ENCODE results near the gene CYP19A1.

CYP19A1 gene

DNA sequence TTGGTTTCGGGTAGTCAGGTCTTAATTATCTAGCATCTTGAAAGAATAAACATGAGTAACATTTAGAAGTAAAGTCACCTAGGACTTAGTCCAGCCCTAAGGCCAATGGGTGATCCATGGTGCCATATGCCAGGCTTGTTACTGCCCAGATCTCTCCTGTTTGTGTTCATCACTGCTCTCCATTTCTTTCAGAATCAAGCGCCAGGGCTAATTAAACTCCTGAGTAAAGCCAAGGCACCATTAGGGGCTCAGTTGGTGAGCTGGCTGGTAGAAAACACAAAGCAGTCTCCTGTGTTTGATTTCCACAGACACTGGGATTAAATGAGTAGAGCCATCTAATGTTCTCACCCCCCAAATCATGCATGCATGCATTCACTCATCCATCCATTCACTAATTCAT lies 11.3 kb downstream of the CYP19A1 start:
- no peaks in the 10 kb centered on the region for H3K9me3 ChIP-seq (ENCODE audit: control insufficient read depth, insufficient read depth, low read length)
- H4K20me1 ChIP-seq (ENCODE audit: control insufficient read depth, insufficient read depth, low read depth, low read length) = no peaks in the 10 kb centered on the region
- H3K4me1 ChIP-seq (ENCODE audit: control insufficient read depth, low read length) = no peaks in the 10 kb centered on the region
- H3K36me3 ChIP-seq (ENCODE audit: control insufficient read depth, low read length) = no peaks in the 10 kb centered on the region
- H3K27me3 ChIP-seq (ENCODE audit: control insufficient read depth, low read length) = 0 out of 2 replicates have a peak, but pooled peaks cover 2% of the 10 kb centered on the region
- TF ChIP-seq EZH2phosphoT487 (IDR thresholded peaks at IDR 0.05; ENCODE audit: borderline replicate concordance, low read length) (no peak), CTCF (IDR thresholded peaks at IDR 0.05; ENCODE audit: low read depth, low read length, poor library complexity, severe bottlenecking) (no peak)
- no peaks in the 10 kb centered on the region for H3K79me2 ChIP-seq (ENCODE audit: control insufficient read depth, low read length)
- no peaks in the 10 kb centered on the region for H3K9me2 ChIP-seq (replicated peaks; ENCODE audit: control insufficient read depth, low read length)
- no peaks in the 10 kb centered on the region for H3F3A ChIP-seq (ENCODE audit: control insufficient read depth, insufficient read depth)
- no peak overlapping the region for H3K27ac ChIP-seq (ENCODE audit: low read depth, low read length)
- H3K4me3 ChIP-seq (ENCODE audit: low read length) = no peak overlapping the region
- no peak overlapping the region for H3K4me2 ChIP-seq (ENCODE audit: low read length)

DNA sequence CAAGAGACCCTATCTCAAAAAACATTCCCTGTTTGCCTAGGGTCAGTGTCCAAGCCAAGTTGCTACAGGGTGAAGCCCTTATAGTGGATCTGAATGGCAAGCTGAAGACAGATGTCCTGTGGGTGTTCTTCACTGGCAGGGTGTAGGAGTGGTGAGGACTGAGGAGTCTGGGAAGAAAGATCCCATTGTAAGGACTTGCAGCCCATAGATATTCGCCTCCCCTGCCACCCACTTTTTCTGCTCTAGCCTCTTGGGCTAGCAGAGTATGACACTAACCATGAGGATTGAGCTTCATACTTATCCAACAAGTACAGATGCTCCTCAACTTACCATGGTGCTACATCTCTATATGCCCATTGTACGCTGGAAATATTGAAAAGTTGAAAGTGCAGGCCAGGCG lies 13.2 kb downstream of the CYP19A1 start:
- Histone ChIP-seq H3K4me3 (ENCODE audit: low read length) (no peak overlapping the region), H3K4me1 (ENCODE audit: control insufficient read depth, low read length) (no peaks in the 10 kb centered on the region), H3K4me2 (ENCODE audit: low read length) (no peak overlapping the region), H3K79me2 (ENCODE audit: control insufficient read depth, low read length) (no peaks in the 10 kb centered on the region), H3K9me2 (replicated peaks; ENCODE audit: control insufficient read depth, low read length) (no peaks in the 10 kb centered on the region), H3K36me3 (ENCODE audit: control insufficient read depth, low read length) (no peaks in the 10 kb centered on the region), H3K9me3 (ENCODE audit: control insufficient read depth, insufficient read depth, low read length) (no peaks in the 10 kb centered on the region), H4K20me1 (ENCODE audit: control insufficient read depth, insufficient read depth, low read depth, low read length) (no peaks in the 10 kb centered on the region), H3K27ac (ENCODE audit: low read depth, low read length) (no peak overlapping the region), H3K27me3 (ENCODE audit: control insufficient read depth, low read length) (0 out of 2 replicates have a peak, but pooled peaks cover 2% of the 10 kb centered on the region), H3F3A (ENCODE audit: control insufficient read depth, insufficient read depth) (no peaks in the 10 kb centered on the region)
- TF ChIP-seq EZH2phosphoT487 (IDR thresholded peaks at IDR 0.05; ENCODE audit: borderline replicate concordance, low read length) = no peak
- no peak for TF ChIP-seq CTCF (IDR thresholded peaks at IDR 0.05; ENCODE audit: low read depth, low read length, poor library complexity, severe bottlenecking)

DNA sequence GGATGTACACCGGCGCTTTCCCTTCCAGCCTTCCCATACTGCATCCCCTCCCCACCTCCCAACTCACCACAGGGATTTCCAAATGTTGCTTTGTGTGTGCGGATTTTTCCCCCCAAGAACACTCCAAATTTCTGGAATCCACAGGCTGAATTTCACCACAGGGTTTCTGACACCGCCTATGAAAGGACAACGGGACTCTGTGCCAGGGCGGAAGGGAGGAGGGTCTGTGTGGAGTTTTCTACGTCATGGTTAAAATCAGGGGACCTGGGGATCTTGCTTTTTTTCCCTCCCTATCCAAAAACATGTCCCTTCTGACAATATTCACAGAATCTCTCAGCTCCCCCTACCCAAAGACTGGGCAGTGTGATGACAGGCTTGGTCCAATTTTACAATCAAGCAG lies 14.6 kb downstream of the CYP19A1 start:
- no peaks in the 10 kb centered on the region for H3K79me2 ChIP-seq (ENCODE audit: control insufficient read depth, low read length)
- H3K9me2 ChIP-seq (replicated peaks; ENCODE audit: control insufficient read depth, low read length) = no peaks in the 10 kb centered on the region
- H3K4me1 ChIP-seq (ENCODE audit: control insufficient read depth, low read length) = no peaks in the 10 kb centered on the region
- no peak overlapping the region for H3K27ac ChIP-seq (ENCODE audit: low read depth, low read length)
- TF ChIP-seq EZH2phosphoT487 (IDR thresholded peaks at IDR 0.05; ENCODE audit: borderline replicate concordance, low read length) = no peak
- no peaks in the 10 kb centered on the region for H3F3A ChIP-seq (ENCODE audit: control insufficient read depth, insufficient read depth)
- H3K9me3 ChIP-seq (ENCODE audit: control insufficient read depth, insufficient read depth, low read length) = no peaks in the 10 kb centered on the region
- H4K20me1 ChIP-seq (ENCODE audit: control insufficient read depth, insufficient read depth, low read depth, low read length) = no peaks in the 10 kb centered on the region
- H3K27me3 ChIP-seq (ENCODE audit: control insufficient read depth, low read length) = no peaks in the 10 kb centered on the region
- H3K4me3 ChIP-seq (ENCODE audit: low read length) = no peak overlapping the region
- no peak overlapping the region for H3K4me2 ChIP-seq (ENCODE audit: low read length)
- H3K36me3 ChIP-seq (ENCODE audit: control insufficient read depth, low read length) = no peaks in the 10 kb centered on the region

DNA sequence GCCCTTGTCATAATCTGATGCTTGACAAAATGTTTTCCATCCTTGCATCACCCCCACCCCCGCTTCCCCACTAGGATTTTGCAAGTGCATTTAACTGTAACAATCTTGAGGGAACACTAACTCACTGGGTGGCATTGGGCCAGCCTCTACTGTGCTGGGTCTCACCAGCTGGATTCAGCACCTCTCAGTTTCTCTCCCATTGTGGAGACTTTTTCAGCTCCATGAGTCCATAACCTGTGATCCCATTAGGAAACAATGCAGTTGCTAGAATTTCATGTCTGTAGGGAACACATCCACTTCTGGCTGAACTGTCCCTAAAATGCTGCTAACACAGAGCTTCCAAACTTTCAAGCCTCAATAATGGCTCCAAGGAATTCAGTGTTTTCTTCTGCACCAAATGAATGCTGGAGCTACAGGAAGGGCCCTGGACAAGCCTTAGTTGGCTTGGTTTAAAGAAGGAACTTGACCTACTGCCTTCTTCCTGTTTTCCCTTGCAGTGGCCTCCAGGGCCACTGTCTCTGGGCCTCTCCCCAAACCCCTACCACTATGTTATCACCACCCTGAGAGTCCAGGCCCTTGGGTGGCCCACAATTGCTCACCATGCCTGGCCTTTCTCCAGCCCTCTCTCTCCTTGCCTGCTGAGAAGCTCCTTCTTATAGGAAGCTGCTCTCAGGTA lies 15.6 kb downstream of the CYP19A1 start:
- Histone ChIP-seq H3K36me3 (ENCODE audit: control insufficient read depth, low read length) (no peaks in the 10 kb centered on the region), H3K27ac (ENCODE audit: low read depth, low read length) (no peak overlapping the region), H3K9me2 (replicated peaks; ENCODE audit: control insufficient read depth, low read length) (no peaks in the 10 kb centered on the region), H3K9me3 (ENCODE audit: control insufficient read depth, insufficient read depth, low read length) (no peaks in the 10 kb centered on the region), H3K27me3 (ENCODE audit: control insufficient read depth, low read length) (no peaks in the 10 kb centered on the region), H3F3A (ENCODE audit: control insufficient read depth, insufficient read depth) (no peaks in the 10 kb centered on the region), H3K4me3 (ENCODE audit: low read length) (no peak overlapping the region), H3K4me2 (ENCODE audit: low read length) (no peak overlapping the region), H4K20me1 (ENCODE audit: control insufficient read depth, insufficient read depth, low read depth, low read length) (no peaks in the 10 kb centered on the region), H3K79me2 (ENCODE audit: control insufficient read depth, low read length) (no peaks in the 10 kb centered on the region), H3K4me1 (ENCODE audit: control insufficient read depth, low read length) (no peaks in the 10 kb centered on the region)
- no peak for TF ChIP-seq EZH2phosphoT487 (IDR thresholded peaks at IDR 0.05; ENCODE audit: borderline replicate concordance, low read length)
- no peak for TF ChIP-seq CTCF (IDR thresholded peaks at IDR 0.05; ENCODE audit: low read depth, low read length, poor library complexity, severe bottlenecking)
